NCI-H146 treated with DMSO at 0.1 percent for 48 hours (cell line): ENCODE data around the gene EEF1A2.
A peak's percentile ranks its signal among the peaks of the same experiment; 100 is the strongest.

ENCODE experiments used
- DNase-seq: peaks from one replicate; lab custom pipeline; 2025; ENCODE audit not compliant: unreplicated experiment; lab: John Stamatoyannopoulos, UW

The EEF1A2 gene

DNA sequence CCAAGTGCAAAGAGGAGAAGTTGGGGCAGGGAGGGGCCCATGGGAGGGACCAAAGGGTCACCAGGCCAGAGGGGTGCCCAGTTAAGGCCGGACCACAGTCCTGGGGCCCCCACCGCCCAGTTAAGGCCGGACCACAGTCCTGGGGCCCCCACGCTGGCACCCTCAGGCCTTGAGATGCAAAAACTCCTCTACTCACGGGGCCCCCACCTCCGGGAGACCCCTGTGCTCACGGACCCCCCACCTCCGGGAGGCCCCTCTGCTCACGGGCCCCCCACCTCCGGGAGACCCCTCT, 43.4 kb downstream of the EEF1A2 start:
- DNase-seq = no peak

DNA sequence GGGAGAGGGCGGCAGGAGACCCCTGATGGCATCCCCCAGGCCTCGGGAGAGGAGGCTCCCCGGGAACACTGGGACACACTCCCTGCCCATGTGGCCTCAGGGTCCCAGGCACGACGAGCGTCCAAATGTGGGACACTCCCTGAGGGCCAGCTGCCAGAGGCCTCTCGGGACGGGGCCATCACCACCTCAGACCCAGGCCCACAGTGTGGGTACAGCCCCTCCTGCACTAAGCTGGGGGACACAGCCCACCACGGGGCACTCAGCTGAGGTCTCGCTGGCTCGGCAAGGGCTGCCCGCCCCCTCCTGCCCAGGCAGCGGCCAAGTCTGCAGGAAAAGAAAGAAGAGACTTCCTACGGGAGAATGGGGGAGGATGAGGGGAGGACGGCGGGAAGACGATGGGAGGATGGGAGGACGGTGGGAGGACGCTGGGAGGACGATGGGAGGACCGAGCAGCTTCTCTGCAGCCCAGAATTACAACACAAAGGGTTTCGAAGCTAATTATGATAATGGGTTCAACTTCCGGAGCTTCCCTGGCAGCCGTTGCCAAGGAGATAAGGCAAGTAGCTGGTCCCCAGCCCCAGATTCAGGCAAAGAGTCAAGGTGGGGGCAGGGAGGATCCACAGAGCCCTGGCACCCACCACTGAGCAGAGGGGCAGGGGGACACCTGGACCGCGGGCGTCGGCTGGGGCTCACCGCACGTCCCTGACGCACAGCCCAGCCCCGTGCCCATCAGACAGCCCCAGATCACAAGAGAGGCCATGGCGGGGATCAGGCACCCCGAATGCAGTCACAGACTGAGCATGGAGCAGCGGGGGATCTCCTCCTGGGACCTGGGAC, 43.9 kb downstream of the EEF1A2 start:
- DNase-seq = peak; percentile 64

DNA sequence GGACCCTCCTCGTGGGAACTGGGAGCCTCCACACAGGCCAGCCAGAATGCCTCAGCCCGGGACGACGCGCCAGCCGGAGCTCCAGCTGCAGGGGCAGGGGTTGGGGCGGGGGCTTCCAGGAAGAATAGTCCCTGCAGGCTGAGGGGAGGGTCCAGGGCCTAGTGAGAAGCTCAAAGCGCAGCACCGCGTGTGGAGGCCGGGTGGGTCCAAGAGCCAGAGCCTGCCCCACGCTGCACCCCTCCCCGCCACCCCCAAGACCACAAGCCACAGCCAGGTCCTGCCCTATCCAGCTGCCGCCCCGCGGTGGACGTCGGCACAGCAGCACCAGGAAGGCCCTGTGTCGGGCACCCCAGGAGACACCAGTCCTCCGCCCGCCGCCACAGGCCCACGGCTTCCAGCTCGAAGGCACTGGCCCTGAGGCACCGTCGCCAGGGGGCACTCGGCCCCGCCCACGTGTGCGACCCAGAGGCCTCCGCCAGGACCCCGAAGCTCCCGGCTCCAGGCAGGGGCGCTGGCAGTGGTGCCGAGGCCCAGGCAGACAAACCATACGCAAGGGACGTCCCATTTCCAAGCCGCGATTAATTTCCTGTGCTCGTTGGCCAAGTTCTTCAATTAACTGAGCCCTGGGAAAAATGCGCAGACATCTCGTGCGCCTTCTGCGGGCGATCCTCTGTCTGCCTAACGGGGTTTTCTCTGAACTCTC, 45.9 kb downstream of the EEF1A2 start:
- peak; percentile 21 for DNase-seq

DNA sequence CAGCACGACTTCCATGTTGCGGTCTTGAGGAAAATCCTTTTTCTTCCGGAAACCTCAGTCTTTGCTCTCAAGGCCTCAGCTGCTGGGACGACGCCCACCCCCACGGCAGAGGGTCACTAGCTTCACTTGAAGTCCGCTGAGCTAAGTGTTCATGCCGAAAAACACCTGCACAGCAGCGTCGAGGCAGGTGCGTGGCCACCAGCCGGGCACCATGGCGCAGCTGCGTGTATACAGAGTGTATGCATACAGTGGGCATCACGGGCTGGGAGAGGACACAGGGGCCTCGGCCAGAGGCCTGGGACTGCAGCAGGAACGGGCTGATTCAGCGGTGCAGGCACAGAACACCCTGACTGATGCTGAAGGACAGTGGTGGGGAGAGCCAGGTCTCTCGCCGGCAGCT, 46.5 kb downstream of the EEF1A2 start:
- DNase-seq = no peak

DNA sequence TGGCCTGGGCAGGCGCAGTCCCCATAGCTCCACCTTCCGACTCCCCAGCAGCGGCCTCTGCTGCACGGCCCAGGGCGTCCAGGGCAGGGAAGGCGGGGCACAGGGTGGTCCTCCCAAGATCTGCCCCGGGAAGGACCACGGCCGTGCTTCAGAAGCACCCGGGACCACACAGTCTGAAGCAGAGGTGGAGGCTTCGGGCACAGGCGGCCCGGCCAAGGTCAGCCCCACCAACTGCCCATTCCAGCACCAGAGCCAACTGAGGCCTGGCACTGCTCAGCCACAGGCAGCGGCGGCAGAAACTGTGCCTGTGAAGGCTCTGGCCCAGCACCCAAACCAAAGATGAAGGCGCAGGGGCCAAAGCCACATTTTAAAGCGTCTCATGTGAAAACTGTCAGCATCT, 47.1 kb downstream of the EEF1A2 start:
- DNase-seq = no peak

DNA sequence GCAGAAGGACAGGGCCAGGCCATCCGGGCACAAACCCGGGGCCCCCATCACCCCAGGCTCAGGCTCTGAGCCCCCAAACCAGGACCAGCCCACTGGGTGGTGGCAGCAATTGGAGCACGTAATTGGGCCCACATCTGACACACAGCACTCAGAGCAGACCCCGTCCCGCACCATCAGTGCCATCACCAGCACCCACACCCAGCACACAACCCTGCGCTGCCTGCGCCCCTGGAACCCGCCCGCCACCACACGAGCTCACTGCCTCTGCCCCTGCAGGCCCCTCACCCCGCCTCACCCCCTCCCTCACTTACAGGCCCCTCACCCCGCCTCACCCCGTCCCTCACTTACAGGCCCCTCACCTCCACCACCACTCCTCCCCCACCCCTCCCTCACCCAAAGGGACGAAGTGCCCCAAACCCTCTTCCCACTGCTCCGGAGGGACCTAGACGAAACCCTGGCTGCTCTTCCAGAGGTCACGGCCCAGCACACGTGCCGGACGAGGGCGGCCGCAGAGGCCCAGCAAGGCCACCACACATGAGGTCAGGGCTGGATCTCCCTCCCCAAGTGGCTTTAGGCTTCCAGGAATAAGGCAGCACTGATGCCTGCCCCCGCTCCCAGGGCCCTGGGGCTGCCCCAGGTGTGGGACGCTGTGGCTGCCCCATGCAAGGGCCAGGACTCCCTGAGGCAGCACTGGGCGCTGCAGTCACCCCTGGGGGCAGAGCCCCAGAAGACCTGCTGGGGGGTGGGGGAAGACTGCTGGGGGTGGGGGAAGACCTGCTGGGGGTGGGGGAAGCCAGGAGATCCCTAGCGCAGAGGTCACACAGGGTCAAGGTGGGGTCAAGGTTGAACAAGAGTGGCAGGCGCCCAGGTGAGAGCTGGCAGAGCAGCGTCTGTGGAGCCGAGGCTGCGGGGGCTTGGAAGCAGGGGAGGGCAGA, 48.8 kb downstream of the EEF1A2 start:
- no peak for DNase-seq

DNA sequence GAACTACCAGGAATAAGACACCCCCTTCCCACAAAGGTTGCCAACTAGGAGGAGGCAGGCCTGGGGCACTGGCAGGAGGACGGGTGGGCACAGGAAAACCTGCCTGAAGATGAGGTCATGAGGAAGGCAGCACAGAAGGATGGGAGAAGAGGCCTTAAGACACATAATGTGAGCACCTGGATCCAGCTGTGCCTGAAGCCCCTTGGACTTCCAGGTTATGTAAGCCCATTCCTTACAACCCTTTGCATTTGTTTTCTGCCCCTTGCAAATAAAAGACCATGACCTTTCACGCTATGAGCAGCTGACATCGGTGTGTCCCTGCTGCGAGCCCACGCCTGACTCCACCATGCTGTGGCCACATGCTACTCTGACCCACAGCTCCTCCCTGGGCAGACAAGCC, 49.9 kb downstream of the EEF1A2 start:
- no peak for DNase-seq

DNA sequence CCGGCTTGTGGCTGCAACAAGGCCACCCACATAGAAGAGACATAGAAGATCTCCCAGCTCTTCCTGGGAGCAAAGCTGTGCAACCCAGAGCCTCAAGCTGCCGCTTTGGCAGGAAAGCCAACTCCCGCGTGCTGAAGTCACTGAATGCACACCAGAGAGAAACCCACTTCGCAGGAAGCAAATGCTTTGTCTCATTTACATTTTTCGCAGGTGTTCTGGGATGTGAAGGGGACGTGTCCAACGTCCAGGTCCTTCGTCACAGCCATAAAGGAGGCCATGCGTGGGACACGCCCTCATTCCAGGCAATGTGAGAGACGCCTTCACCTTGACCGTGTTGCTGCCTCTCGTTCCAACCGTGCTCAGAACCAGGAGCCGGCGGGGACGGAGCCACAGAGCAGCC, 50.9 kb downstream of the EEF1A2 start:
- no peak for DNase-seq

DNA sequence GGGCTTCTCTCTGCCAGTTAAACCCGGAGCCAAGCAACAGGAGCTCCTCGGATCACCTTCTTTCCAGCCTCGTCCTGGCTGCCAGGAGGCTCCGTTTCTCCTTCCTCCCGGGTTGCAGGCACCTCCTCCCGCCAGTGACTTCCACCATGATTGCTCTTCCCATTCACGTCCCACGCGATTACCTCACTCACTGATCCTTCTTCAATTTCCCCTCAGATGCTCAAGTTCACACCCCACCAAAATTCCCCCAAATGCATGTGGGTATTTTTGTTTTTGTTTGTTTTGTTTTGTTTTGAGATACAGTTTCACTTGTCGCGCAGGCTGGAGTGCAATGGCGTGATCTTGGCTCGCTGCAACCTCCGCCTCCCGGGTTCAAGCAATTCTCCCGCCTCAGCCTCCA, 51.6 kb downstream of the EEF1A2 start:
- DNase-seq = no peak

DNA sequence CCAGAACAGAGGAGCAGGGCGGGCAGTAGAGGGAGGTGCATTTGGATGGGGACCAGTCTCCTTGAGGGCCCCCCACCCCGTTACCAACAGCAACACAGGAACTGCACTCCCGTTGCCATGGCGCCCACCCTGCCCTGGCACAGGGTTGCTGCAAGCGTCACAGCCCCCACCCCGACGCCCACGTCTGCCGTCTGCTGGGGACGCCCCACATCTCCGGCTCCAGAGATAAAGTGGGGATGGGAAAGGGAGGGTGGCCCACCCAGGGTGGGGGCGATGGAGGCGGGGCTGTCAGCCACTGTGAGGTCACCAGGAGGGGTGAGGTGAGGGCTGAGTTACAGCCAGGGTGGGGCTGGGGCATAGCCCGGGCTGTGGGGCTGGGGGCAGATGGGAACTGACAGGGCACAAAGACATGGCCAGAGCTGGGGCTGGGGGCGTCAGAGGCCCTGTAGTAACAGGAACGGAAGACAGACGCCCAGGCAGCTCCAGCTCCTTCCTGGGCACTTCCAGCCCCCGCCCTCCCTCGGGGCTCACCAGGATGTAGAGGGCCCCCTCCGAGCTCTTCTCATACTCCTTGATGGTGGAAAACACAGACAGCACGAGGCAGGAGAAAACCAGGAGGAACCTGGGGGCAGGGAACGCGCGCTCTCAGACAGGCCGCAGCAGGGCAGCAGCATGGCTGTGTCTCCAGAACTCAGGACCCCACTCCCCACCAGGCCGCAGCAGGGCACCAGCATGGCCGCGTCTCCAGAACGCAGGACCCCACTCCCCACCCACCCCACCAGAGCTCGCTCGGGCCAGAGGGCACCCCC, 52.5 kb downstream of the EEF1A2 start:
- DNase-seq = no peak

DNA sequence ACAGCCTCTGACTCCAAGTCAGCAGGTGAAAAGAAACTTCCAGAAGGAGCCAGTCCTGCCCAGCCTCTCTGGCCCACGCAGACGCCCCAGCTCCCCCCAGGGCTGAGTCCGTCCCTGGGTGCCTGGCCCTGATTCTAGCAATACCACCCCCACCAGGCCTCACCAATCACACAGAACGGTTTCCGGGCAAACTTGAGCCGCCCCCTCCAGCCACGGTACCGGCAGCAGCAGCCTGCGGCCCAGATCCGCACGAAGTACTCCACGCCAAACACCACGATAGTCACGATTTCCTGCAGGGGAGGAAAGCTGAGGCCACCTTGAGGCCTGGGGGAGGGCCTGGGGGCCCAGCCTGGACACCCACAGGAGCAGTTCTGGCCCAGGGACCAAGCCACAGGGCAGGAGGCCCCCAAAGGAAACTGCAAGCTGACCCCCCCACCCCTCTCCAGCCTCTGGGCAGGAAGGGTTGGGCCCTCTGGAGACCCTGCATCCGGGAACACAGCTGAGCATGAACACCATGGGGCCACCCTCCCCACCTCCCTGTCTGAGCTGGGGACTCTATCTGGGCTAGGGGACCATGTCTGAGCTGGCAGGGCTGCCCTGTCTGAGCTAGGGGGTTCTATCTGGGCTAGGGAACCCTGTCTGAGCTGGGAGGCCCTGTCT, 53.7 kb downstream of the EEF1A2 start:
- no peak for DNase-seq

DNA sequence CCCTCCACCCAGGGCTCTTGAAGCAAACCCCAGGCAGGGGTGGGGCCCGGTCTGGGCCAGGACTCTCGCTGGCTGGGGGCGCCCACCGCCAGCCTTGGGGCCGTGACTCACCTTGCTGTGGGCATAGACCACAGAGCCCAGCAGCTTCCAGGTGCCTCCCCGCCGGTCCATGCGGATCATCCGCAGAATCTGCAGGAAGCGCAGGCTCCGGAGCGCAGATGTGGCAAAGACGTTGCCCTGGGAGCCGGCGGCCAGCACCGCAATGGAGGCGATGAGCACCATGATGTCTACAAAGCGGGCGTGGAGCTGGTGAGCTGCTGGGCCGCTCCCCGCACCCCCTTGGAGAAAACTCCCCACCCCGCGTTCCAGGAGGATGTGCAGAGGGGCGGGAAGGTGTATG, 54.3 kb downstream of the EEF1A2 start:
- no peak for DNase-seq

DNA sequence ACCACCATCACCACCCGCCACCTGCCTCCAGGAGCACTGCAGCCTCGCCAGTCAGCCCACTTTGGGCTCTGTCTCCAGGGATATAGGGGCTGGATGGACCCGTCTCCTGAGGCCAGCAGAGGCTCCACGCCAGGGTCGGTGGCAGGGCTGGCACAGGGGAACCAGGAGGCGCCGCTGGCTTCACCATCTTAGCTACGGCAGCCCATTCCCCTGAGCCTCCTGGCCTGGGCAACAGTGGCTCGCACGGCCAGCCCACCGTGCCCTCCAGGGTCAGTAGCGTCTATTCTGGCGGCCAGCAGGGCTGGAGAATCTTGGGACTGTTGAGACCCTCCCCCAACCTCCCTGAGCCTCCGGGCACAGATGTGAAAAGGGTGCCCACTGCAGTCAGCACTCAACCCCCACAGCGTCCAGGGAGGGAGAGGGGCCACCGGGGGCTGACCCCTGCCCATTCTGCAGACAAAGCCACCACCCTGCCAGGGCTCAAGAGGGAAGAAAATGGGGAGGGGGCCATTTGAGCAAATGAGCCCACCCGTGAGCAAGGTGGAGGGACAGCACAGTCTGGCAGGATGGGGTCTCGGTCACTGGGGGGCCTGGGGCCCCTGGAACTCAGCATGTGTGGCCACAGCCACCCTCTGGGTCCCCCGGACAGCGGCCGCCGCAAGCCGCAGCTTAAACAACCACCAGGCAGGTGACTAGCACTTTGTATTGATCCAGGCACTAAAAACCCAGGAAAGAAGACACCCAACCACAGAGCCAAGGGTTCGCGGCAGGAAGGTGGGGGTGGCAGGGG, 55.1 kb downstream of the EEF1A2 start:
- DNase-seq = no peak

DNA sequence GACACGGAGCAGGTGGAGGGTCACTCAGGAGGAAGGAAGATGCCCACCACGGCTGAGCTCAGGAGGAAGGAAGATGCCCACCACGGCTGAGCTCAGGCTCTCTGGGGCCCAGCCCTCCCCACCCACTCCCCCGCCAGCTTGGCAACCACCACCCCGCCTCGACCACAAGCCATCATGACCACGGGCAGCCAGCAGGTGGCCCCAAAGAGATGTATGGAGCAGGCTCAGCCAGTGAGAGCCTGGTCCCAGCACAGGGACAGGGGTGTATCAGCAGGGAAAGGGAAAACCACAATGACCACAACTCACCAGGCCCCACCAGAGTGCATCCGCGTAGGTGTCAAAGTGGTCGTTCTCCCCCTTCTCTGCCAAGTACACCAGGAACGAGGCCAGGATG, 56.8 kb downstream of the EEF1A2 start:
- DNase-seq = peak; percentile 27

DNA sequence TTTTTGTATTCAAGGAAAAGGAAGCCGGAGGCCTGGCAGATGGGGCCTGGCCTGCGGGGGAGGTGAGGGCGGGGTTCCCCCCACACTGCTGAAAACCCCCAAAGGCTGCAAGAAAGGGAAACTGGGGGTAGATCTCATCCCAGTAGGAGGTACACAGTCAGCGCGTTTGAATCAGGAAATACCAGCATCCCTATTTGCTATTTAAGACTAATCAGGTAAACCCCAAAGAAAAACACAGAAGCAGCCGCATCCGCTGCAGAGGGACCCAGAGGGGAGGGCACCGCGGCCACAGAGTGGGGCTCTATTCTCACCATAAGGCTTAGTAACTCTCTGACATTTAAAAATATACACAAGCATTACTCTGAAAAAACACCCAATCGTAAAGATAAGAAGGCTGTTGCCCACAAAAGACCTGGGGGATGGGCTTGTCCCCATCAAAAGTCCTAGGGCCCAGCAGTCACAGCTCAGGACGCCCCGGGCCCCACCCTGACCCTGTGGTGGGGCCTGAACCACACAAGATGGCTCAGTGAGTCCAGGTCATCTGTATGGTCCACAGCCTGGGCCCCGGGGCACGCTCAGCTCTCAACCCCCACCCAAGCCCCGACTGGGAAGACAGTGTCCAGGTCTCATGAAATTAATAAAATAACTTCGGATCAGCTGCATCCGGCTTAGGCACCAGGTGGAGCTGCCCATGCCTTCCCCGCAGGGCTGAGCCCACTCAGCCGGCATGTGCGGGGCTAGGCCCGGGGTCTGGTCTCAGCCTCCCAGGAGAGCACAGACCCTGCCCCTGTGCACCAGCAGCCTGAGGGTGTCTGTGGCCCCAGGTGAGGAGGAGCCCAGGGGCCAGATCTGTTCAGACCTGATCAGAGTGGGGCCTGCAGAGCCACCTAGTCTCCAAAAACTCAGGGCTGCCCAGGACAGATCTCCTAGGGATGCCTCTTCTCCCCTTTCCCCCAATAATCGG, 57.5 kb downstream of the EEF1A2 start:
- no peak for DNase-seq

DNA sequence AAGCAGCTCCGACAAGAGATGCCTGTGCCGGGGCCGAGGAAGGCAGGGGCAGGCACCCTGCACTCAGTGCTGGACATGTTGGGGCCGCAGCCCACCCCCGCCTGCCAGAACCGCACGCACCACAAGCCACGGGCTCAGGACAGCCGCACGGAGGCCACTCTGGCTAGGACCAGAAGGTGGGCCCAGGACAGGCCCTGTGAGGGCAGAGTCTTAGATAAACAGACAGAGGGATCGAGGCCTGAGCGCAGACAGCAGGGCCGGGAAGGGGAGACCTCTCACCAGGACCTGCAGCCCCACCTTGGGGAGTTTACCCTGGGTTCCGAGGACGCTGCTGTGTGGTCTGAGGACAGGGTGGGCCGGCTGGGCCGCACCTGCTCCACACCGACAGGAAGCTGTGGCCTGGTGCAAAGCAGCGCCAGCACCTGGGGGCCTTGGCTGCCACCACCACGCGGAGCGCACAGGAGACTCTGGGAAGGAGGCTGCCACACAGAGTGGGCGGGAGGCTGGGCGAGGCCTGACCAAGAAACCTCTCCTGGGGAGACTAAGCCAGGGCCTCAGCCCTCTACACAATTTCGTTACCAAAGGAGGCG, 58.4 kb downstream of the EEF1A2 start:
- DNase-seq = no peak

DNA sequence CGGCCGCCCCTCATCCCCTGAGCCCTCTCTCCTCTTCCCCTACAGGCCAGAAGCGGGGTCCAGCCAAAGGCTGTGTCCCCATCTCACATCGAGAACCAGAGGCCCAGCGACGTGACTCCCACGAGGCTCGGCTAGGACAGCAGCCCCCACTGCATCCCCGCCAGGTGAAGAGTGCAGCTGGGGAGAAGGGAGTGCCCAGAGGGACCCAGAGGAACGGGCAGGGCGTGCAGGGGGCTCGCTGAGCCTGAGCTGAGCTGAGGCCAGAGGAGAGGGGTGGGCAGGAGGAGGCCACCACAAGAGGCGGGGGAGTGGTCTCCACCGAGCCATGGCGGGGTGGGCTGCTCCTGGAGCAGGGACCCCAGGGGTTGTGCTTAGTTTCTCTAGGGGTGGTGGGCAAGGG, 59.0 kb downstream of the EEF1A2 start:
- no peak for DNase-seq

DNA sequence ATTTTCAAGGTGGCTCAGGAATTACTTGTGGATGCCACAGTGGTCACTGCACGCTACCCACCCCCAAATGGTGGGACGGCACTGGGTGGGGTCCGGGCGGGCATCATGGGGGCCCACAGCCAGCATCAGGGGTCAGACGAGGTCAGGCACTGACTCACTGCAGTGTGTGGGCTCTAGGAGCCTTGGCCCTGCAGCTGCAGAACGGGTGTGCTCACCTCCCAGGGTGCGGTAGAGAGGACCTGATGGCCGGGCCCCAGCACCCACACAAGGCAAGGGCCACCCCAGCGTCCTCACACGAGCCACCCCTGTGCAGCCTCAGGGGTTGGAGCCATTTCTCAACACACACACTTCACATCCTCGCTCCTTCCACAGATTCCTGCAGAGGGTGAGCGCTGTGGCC, 60.8 kb downstream of the EEF1A2 start:
- DNase-seq = no peak
